Pancreas (tissue), 10 donors: Measurements from ENCODE around the gene SH3RF3. TPM values are rescaled to one million over a fixed set of nuclear protein-coding genes. Genes with fewer than 3 reads are reported as not detected.
"Not testable (repeated sequence)": the region's sequence is repeated elsewhere in the genome, so short reads cannot be mapped to it uniquely, and the experiment has no call there.

ENCODE experiments used
- ATAC-seq, 4 donors: fragments of 200-7000 bp; cut with Tn5 transposase; one replicate each; pipeline versions ENCODE4 v1.8.0 to v1.9.1; 2020; ENCODE audit warnings: mild to moderate bottlenecking in 4 of 4, moderate library complexity in 4 of 4
- DNase-seq, 6 donors: peaks; one replicate each; pipeline ENCODE4 v3.0.0-alpha.2; 2020
- FAIRE-seq: peaks from 2 replicates; lab custom pipeline; 2012; peaks lifted over from hg19 to GRCh38; lab: Jason Lieb, UNC
- H3K27ac ChIP-seq, 4 donors: fragments of 200-600 bp; sonication (generic); 1 replicate in 3 of 4; 2 replicates in 1 of 4; pipeline versions ENCODE4 v1.5.0 to v1.8.0; 2020
- H3K27me3 ChIP-seq, 4 donors: fragments of 200-600 bp; one replicate each; pipeline ENCODE4 v1.8.0; 2021
- H3K36me3 ChIP-seq, 3 donors: fragments of 200-600 bp; sonication (generic) in 1 of 3; one replicate each; pipeline versions ENCODE4 v1.5.0 to v1.8.0; 2020 to 2021
- H3K4me1 ChIP-seq, 3 donors: fragments of 200-600 bp; one replicate each; pipeline ENCODE4 v1.8.0; 2021
- H3K4me3 ChIP-seq, 4 donors: fragments of 200-600 bp; sonication (generic) in 2 of 4; one replicate each; pipeline versions ENCODE4 v1.5.0 to v1.8.0; 2020 to 2021
- H3K9me3 ChIP-seq, 4 donors: fragments of 200-600 bp; one replicate each; pipeline ENCODE4 v1.8.0; 2021
- CTCF ChIP-seq, 4 donors: fragments of 200-600 bp; sonication (generic) in 3 of 4; IDR thresholded peaks; one replicate each; pipeline versions ENCODE4 v1.5.0 to v1.8.0; 2021; ENCODE audit warnings: antibody characterized with exemption in 4 of 4
- WGBS, 2 donors: extraction: QIAGEN DNeasy Blood & Tissue Kit; methylation state at CpG; one replicate each; pipeline ENCODE4 v1.1.7; 2013; 5-methylcytosine and 5-hydroxymethylcytosine counted together
- intact Hi-C, 3 donors: fragments of 100-400 bp; cut with DNase I; formaldehyde crosslinking; loops; one replicate each; pipeline versions ENCODE4 v1.11.1 to v1.14.2; 2022
- polyA plus RNA-seq, 2 donors: library from polyadenylated mRNA; stranded (reverse); fragments of 200-250 nt; gene quantifications; one replicate each; pipeline ENCODE4 v1.2.3, GENCODE V29; 2013
- total RNA-seq, 6 donors: library from RNA; stranded (reverse); fragmentation: NEBNext Ultra II Directional in 4 of 6; extraction: Animal tissue kit (Norgen Biotek cat#: 25700) in 4 of 6; gene quantifications; one replicate each; pipeline versions ENCODE4 v1.2.1 to v1.2.4, GENCODE V29; 2021 to 2023
- donor health status: healthy with polysubstance abuse.
- donor health status: DM: no; HTN: no; CAD: no; lungs with moderate emphysema.
- donor health status: DM: no; HTN: no; CAD: no.
- donor health status: control.
- donor health status: control.
- donor health status: Bipolar disorder and iron deficiency.
- donor health status: DM: yes; HTN: yes; CAD: no.
- donor health status: DM: no; HTN: no; CAD: no.
- donor health status: DM: no; HTN: no; CAD: no.
- donor health status: DM: yes; HTN: yes; CAD: no.

Gene SH3RF3
- total and polyA plus RNA-seq, 8 donors = 1.1 to 3.5 (median 1.8) TPM

DNA sequence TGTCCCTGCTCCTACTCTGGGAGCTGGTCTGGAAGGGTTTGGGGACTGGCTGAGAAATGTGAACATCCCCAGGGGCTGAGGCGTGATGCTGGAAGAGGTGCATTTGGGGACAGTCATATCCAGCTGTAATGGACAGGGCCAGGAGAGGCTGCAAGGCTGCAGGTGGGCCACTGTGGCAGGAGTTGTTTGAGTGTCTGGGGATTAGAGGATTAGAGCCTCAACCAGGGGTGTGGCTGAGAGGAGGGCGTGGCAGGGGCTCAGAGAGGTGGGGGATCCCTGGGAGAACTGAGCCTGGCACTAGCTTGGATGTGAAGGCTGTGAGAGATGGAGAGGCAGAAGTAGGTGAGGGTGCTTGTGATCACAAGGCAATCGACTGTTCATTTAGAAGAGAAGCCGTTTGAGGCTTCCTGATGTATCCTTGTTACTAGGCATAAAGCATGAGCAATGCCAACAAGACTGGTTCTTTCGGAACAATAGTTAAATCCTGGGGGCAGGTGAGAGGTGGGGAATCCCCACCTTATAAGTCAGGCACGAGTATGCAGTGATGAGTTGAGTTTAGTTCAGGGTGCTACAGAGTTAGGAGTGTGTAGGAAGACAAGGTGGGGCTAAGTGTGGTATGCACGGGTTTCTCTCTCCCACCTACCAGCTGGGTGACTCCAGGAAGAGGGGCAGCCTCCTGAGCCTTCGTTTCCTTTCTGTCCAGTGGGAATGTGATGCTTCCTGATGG is 31.9 kb downstream of the SH3RF3 start:
- intact Hi-C loops = no loop called here
- no peak for FAIRE-seq
- WGBS, 2 donors = 55 to 65% methylated on average over 8 of the region's 8 CpGs

DNA sequence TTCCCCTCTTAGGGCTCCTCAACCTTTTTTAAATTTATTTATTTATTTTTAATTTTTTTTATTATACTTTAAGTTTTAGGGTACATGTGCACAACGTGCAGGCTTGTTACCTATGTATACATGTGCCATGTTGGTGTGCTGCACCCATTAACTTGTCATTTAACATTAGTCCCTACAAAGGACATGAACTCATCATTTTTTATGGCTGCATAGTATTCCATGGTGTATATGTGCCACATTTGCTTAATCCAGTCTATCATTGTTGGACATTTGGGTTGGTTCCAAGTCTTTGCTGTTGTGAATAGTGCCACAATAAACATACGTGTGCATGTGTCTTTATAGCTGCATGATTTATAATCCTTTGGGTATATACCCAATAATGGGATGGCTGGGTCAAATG is 33.4 kb downstream of the SH3RF3 start:
- H3K36me3 ChIP-seq, H3K27me3 ChIP-seq, ATAC-seq, H3K4me1 ChIP-seq, intact Hi-C loops, FAIRE-seq, H3K4me3 ChIP-seq, H3K9me3 ChIP-seq, DNase-seq, H3K27ac ChIP-seq: not testable (repeated sequence)
- WGBS, 2 donors = 67 to 83% methylated on average over 2 of the region's 2 CpGs

More for the DNA sequence above, 31.9 kb downstream of the SH3RF3 start:
- Histone ChIP-seq H3K27me3 (no peaks in the 10 kb centered on the region), H3K9me3 (no peaks in the 10 kb centered on the region), H3K4me1 (peaks cover 0 to 2% (median 0%) of the 10 kb centered on the region in 3 donors), H3K27ac (no peak overlapping the region), H3K36me3 (no peaks in the 10 kb centered on the region), H3K4me3 (no peak overlapping the region)
- DNase-seq (no peak), ATAC-seq (no peak)
- no peak for TF ChIP-seq CTCF (IDR thresholded peaks at IDR 0.05)

DNA sequence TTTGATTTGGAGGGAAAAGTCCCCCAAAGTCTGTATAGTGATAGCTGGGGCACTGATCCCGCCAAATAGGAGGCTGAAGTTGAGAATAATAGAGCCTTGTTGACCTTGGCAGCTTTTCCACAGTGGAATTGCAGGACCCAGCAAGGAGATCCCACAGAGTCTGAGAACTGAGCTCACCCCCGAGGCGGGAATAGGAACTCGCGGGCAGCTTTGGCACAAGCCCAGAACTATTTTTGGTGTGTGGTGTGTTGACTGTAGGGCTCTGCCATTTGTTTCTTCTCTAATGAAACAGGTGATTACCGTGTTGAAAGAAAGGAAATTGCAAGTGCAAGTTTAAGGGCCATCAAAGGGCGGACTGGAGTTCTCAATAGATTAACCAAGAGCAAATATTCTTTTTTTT is 34.0 kb downstream of the SH3RF3 start:
- TF ChIP-seq CTCF (IDR thresholded peaks at IDR 0.05) = no peak
- Histone ChIP-seq H3K36me3 (no peaks in the 10 kb centered on the region), H3K27ac (no peak overlapping the region), H3K4me1 (peaks cover 0 to 2% (median 0%) of the 10 kb centered on the region in 3 donors), H3K4me3 (no peak overlapping the region), H3K9me3 (no peaks in the 10 kb centered on the region), H3K27me3 (no peaks in the 10 kb centered on the region)
- DNase-seq (no peak), FAIRE-seq (no peak), ATAC-seq (peak in 2 of 4 donors; percentile 29 to 49)
- 31 to 40% methylated on average over 7 of the region's 7 CpGs for WGBS, 2 donors
- intact Hi-C loops = no loop called here

- intact Hi-C loops = no loop called here
- no peak overlapping the region for H3K27ac ChIP-seq
- H3K4me3 ChIP-seq = no peak overlapping the region
- DNase-seq (no peak), FAIRE-seq (no peak), ATAC-seq (no peak)
- H3K27me3 ChIP-seq = no peaks in the 10 kb centered on the region
- no peaks in the 10 kb centered on the region for H3K9me3 ChIP-seq
- 40 to 56% methylated on average over 1 of the region's 1 CpG for WGBS, 2 donors
- no peaks in the 10 kb centered on the region for H3K36me3 ChIP-seq
- no peak for TF ChIP-seq CTCF (IDR thresholded peaks at IDR 0.05)
- H3K4me1 ChIP-seq = peaks cover 0 to 2% (median 0%) of the 10 kb centered on the region in 3 donors
Observed at GRCh38 chr2:109164311-109164710, 35.3 kb downstream of the SH3RF3 start.

DNA sequence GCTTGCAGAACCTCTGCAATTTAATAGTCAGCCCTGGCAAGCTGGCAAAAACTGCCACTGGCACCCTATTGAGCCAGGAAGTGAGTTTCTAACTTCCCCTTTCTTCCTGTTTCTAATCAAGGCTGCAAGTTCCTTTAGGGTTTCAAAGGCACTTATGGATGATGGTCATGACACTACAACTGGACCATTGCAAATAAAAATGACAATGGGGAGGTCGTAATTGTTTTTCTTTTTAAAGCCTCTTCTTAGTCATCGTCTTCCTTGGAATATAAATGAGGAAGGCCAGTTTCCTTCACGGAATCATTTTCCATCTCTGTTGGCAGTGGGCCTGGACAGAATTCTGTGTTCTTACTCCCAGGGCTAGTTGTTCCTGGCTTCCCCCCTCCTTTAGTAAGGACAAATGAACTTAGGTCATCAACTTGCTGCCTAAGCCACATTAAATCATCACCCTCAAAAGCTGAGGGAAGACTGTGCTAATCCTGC is 35.8 kb downstream of the SH3RF3 start:
- 64 to 74% methylated on average over 3 of the region's 3 CpGs for WGBS, 2 donors
- H3K4me3 ChIP-seq = no peak overlapping the region
- ATAC-seq (peak in 1 of 4 donors; percentile 15), FAIRE-seq (no peak), DNase-seq (peak in 1 of 6 donors; percentile 28)
- H3K27ac ChIP-seq = no peak overlapping the region
- H3K36me3 ChIP-seq = no peaks in the 10 kb centered on the region
- no peaks in the 10 kb centered on the region for H3K27me3 ChIP-seq
- no peaks in the 10 kb centered on the region for H3K9me3 ChIP-seq
- no peak for TF ChIP-seq CTCF (IDR thresholded peaks at IDR 0.05)
- intact Hi-C loops = no loop called here
- H3K4me1 ChIP-seq = peaks cover 0 to 2% (median 0%) of the 10 kb centered on the region in 3 donors
